GM18868 (cell line): Measurements from ENCODE around the gene ATP5PD.
A peak's percentile ranks its signal among the peaks of the same experiment; 100 is the strongest.

ENCODE experiments used
- ATAC-seq: cut with Tn5 transposase; IDR thresholded peaks from one replicate; pipeline ENCODE4 v1.9.1; 2021; ENCODE audit warnings: mild to moderate bottlenecking, moderate library complexity; ENCODE audit not compliant: unreplicated experiment

The ATP5PD gene

DNA sequence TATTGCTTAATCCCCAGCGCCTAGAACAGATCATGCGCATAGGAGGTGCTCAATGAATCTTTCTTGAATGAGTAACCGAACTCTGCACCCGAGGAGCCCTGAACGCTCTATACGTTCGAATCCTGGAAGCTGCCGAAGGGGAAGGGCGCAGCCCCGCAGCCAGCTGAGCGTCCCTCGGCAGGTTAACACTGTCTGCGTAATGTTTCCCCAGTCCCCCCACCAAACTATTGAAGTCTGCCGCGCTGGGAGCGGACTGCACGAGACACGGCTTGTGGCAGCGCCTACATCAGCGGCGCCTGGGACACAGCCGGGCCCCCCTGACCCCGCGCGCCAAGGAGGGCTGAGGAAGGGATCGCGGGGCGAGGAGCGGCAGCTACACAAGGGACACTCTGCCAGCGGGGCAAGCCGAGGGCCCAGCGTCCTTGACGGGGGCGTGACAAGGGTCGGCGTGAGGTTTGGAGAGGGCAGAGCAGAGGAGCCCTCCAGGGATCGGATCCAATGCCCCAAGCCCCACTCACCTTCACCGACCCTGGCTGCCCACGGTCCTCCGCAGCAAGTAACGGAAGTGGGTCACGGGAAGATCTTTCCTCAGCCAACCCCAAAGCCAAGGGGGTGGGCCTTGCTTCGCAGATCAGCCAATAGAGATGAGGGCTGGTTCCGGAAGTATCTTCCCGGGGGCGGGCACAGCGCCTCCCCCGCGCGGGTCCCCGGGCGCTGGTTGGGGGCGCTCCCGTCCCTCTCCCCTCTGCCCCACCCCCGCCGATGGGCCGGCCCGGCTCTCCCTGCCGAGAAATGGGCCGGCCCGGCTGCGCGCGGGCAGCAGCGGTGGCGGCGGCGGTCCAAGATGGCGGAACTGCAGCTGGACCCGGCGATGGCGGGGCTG, at the start of gene ATP5PD, which contains the start of gene KCTD2:
ATP5PD (minus strand) TSS at position 563 of the 883 bp plus-strand sequence. CDS start 4,319 bp downstream, outside the sequence.
KCTD2 (plus strand) TSS at position 819 of the 883 bp plus-strand sequence; CDS start at position 845, 26 bp downstream.
- ATAC-seq, result peak; percentile 95

DNA sequence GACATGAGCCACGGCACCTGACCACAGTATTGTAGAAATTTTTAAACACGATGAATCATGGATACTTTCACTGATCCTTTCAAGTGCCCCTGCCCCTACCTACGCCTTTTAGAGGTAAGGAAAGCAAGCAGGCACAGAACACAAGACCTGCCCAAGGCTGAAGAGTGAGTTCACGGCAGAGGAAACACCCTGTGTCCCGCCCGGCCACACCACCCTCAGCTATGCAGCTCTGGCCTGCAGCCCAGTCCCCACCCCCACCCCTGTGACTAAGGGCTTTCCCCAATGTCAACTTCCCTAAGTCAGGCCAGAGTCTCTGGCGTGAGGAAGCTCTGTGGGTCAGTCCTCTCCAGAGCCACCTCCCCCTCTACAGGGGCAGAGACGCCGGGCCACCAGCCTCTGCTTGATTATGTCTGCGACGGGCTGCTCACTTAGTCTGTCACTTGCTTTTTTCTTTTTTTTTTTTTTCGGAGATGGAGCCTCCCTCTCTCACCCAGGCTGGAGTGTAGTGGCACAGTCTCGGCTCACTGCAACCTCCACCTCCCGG, 49.4 kb upstream of the ATP5PD start:
- ATAC-seq, result no peak

DNA sequence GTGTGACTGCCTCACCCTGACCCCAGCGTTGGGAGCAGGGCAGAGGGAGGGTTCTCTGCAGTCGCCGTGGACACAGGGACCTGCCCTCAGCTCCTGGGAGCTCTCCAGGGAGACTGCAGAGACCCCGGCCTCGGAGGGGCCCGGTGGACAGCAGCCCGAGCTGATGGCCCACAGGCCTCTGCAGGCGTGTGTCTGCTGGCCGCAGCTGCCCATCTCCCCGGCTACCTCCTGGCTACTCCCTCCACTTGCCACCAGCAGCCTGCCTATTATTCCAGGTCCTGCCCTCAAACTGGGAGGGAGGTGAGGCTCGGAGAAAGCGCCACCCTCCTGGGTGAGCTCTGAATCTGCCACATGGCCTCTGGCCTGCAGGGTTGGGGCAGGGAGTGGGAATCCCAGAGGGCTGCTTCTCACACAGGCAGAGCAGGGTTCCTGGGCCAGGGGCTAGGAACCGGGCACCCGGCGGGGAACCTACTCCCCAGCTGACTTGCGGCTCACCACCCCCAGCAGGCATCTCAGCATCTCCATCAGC, 48.2 kb upstream of the ATP5PD start:
- no peak for ATAC-seq

DNA sequence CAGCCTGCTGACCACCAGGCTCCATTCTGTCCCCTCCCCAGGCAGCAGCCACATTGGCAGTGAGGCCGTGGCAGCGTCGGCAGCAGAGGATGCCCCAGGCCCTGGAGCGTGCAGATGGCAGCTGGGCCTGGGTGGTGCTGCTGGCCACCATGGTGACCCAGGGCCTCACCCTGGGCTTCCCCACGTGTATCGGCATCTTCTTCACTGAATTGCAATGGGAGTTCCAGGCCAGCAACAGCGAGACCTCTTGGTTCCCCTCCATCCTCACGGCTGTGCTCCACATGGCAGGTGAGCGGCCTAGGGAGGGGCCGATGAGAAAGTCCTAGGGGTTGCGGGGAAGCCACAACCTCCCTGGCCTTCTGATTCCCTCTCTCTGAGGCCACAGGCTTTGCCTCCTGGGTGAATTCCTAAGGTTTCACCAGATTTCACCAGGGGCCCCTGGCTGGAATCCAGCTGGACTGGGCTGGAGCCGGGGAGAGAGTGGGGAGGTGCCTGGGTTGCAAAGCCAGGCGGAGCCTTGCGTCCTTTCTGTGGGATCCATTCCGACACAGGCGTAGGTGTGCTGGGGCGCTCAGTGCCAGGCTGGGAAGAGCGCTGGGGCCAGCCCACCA, 46.9 kb upstream of the ATP5PD start:
- no peak for ATAC-seq

DNA sequence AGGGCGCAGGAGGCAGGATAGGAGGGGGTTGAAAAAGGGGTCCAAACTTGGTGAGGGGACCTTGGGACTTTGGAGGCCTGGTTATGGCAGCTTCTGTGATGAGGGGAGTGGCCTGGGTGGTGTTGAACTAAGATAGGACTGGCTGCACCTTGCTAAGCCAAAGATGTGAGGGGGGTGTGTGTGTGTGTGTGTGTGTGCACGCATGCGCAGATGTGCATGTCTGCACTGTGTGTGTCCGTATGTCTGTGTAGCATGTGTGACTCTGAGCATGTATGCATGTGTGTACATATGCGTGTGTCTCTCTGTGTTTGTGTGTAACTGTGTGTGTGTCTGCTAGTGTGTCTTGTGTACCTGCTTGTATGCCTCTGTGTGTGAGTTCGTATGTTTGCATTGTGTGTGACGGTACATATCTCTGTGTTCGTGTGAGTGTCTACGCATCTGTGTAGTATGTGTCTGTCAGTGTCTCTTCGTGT, 45.1 kb upstream of the ATP5PD start:
- no peak for ATAC-seq

DNA sequence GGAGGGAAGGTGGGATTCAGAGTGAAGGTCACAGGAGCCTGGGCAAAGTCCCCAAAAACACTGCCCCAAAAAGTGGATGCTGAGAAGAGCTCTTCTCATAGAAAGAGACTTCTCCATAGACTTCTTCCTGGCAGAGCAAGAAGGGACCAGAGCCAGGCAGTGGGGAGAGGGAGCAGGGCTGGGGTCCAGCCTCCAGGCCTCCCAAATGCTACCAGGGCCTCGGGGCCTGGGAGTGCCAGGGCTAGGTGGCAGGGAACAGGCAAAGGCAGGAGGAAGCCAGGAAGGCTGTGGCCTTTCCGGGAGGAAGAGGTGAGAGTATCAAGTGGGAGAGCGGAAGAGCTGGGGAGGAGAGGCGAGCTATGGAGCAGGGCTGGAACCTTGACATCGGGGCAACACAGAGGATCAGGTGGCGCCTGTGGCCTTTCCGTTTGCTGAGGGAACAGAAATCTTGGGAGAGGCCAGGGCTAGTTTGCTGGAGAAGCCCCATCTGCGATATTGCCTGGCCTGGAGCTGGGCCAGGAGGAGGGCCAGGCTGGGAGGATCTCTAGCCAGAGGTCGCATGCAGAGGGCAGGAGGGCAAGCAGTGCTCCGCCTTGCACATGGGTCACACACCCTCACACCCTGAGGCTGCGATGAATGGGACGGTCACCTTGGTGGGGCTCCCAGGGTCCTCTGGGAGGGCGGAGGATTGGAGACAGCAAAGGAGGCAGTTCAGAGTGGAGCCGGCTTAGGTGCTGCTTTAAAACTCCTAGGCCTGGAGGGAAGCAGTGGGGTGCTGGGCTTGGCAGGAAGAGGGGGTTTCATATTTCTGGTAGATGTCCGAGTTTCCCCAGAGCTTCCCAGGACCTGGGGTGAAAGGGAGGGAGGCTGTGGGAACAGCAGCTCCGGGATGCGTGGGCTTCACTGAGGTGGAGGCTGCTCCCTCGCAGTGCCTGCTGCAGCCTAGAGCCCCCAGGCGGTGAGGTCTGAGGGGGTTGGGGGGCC, 44.4 kb upstream of the ATP5PD start:
- no peak for ATAC-seq

DNA sequence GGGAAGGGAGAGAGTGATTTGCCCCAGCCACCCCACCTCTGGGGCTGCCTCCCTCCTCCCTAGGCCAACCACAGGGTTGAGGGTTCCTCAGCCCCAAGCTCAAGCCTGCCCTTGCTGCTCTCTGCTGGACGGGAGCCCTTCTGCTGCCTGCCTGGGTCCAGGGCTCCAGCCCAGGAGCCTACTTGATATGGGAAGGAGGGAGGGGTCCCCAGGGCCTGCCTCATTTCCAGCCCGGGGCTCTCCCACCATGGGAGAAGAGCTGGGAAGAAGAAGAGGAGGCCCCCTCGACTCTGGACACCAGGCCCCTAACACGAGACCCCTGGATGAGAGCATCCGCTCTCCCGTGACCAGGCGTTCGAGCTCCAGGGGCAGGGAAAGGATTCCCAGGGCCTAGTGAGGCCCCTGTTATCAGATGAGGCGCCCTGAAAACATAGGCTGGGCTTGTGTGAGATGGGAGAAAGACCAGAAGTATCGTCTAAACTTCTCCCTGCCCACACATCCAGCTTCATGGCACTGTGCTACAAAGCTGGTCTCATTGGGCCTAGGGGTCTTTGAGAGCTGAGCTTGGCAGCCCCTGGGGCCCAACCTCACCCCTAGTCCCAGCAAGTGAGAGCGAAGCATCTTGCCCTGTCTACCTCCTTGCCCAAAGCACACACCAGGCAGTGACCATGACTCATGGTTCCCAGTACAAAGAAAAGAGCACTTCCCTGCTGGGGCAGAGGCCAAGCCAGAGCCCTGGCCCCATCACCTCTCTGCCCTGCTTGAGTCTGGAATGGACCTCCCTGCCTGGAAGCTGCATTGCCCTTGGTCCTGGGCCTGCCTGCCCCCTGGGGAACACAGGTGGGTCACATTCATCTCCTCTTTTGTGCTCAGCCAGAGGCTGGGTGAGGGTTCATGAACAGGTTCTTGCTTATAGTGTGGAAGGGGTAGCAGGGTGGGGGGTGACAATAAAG, 42.0 kb upstream of the ATP5PD start:
- ATAC-seq, result no peak

DNA sequence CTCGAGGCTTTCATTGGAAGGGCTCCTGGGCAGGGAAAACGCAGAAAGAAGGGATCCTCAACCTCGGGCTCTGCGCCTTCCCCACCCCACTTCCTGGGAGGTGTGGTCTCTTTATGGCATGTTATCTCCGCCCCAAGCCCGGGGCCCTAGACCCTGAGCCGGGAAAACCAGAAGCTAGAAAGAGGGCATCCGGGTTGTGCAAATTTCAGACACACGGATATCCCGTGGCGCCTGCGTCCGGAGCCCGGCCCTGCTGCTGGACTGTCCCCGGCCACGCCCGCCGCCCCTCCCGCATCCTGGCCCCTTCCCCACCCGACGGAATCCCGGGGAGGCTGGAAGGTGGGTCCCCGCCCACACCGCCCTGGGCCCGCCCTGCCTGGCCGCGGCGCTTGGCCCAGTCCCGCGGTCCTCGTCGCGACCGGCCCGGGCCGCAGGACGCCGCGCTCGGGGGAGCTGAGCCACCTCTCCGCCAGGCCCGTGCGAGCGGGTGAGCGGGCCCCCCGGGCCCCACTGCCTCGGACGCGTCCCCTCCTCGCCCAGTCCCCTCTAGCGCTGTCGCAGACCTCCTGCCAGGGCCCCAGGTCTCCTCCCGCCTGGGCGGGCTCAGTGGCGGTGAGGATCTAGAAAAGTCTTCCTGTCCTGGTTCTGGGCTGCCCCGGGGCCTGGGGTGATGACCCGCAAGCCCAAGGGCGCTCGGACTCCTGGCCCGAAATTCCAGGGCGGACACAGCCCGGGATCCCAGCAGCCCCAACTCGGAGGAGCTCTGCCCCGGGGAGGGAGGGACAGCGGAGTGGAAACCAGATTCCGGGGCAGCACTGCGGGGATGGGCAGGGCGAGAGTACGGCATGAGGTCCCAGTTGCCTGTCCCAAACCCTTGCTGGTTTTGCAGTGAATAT, 41.0 kb upstream of the ATP5PD start, which contains the start of gene SLC16A5:
SLC16A5 (plus strand) TSS at position 397 of the 896 bp plus-strand sequence. CDS start 5,683 bp downstream, outside the sequence.
- no peak for ATAC-seq

DNA sequence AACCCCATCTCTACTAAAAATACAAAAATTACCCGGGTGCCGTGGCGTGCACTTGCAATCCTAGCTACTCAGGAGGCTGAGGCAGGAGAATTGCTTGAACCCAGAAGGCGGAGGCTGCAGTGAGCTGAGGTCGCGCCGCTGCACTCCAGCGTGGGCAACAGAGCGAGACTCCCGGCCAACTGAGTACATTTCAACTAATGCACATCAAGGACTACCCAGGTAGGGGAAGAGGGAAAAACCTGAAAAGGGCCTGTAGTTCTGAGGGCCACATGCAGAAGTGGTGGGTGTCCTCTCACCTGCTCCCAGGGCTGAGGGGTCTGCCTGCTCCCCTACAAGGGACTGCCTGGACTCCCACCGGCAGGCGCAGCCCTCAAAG, 40.4 kb upstream of the ATP5PD start:
- no peak for ATAC-seq

DNA sequence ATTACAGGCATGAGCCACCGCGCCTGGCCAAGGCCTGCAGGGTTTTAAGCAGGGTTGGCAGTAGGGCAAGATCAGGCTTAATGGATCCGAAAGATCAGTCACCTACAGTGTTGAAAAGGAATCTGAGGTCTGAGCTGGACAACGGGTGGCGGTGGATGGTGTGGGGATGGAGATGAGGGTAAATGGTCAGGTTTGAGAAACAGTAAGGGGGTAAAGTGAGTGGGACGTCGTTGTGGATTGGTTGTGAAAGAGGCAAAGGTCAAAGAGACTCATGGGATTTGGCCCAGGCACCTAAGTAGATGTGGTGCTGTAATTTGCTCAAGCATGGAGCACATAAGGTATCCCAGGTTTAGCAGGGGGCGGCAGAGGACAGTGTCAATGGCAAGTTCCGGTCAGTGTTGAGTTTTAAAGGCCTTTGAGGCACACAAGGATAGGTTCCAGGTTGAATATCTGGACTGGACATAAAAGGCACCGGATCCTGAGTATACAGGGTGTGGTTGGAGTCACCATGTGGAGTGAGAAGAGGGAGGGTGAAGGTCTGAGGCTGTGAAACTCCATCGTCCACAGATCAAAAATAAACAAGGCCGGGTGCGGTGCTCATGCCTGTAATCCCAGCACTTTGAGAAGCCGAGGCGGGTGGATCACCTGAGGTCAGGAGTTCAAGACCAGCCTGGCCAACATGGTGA, 39.9 kb upstream of the ATP5PD start:
- no peak for ATAC-seq

DNA sequence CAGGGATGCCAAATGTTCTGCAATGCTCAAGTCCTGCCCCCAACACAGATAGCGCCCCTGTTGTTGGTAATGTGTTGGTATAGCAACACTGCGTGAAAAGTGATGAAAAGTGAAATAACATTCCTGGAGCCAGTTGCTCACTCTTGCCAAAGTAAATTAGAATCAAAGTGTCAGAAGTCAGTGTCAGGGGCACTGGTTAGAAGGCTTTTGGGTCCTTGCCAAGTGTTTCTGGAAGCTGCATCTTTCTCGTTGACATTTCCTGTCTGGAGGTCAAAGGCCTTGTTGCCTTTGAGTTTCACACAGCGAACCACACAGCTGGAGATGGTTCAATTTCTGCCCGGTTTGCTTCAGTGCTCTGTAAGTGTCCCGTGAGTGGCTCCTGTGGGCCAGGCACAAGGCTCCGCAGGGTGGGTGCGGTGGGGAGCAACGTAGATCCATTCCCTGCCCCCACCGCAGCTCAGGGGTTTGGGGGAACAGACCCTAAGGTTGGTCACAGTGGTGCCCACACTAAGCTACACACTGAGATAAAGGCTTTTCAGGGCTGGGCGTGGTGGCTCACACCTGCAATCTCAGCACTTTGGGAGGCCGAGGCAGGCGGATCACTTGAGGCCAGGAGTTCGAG, 37.4 kb upstream of the ATP5PD start:
- no peak for ATAC-seq

DNA sequence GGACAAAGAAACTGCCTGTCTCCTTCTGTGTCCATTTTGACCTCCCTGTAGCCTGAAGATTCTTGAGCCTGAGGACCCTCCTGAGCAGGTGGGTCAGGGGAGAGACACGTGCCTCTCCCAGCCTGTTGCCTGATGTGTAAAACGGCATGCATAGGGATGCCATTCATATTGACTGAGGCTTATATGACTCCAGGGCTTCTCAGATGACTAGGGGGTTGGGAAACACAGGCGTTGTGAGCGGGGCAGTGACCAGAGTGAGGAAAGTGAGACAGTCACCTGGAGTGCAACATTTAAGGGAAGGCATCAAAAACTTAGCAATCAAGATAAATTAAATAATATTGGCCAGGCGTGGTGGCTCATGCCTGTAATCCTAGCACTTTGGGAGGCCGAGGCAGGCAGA, 35.9 kb upstream of the ATP5PD start:
- no peak for ATAC-seq

DNA sequence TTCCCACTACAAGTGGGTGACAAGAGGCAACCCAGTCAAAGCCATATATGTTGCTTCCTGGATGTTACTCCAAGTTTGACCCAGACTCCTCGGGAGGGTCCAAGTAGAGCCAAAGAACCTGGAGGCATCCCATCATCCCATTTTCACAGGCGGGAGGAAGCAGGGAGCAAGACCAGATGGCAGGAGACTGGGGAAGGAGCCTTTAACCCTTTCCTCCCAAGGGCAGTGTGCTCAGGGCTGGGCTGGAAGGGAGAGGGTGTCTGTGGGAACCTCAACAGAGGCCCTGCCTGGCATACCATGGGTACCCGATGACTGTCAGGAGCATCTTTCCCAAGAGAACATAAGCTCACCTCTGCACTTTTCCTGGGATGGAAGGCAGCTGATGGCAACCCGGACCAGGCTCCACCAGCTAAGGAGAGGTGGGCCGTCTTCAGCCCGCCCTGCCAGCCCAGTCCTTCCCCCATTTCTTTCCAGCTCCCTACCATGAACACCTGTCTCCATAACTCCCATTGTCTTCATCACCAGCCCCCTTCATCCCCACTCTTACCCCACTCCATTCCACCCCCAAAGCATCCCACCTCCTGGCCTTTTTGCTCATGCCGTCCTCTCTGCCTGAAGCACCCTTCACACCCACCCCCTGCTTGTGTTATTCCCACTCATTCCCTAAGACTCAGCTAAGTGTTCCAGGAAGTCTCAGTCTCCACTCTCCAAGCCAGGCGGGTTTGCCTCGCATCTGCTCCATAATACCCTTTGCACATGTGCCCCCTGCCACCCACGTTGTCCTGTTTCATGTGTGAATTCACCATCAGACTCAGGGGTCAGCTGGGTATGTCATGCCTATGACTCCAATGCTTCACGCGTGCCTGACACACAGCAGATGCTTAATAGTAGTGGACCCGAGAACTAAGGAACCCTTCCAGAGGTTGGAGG, 35.1 kb upstream of the ATP5PD start:
- no peak for ATAC-seq

DNA sequence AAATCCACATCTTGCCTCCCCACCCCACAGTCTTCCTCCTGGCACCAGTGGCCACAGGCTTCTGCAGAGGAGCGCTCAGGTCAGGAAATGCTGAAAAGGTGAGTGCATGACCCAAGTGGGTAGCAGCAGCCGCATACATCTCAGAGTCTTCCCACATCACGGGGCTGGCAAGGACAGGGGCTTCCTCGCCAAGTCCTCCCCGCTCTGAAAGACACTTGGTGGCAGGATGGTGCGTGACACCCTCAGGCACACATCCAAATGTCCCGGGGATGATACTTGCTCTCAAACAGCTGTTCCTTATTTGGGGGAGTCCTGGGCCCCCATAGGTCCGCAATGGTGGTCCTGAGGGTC, 32.2 kb upstream of the ATP5PD start:
- no peak for ATAC-seq

DNA sequence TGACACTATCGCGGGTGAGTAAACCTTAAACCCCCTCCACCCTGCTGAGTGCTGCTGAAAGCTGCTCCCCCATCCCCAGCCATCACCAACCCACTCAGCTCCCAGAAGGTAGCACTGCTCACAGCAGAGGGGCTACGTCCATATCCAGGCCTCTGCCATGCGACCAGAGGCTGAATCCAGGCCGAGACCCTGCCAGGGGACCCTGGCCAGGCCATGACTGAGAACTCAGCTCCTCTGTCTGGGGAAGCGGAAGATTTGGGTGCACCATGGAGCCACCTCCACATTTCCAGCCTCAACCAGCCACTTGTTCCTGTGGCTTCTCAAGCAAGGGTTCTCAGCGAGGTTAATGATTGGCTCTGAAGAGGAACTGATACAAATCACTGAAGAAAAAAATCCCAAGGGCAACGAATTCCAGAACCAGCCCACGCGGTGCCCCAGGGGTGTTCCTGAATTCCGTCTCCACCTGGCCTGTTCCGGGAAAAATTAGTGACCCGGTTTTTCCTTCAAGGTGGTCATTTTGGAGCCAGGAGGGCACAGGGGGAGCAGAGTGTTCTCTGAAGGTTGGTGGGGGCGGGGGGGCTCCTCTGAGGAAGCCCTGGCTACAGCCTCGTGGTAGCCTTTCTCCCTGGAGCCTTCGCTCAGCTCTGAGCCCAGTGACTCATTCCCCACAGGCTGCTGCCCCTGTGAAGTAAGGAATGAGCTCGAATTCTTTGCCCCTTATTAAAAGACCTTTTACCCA, 31.7 kb upstream of the ATP5PD start:
- ATAC-seq, result no peak
